K562 (cell line): ENCODE data around the gene APOLD1. TPM values are rescaled to one million over a fixed set of nuclear protein-coding genes. Genes with fewer than 3 reads are reported as not detected.

Experiments used
- ATAC-seq: fragments of 200-7000 bp; cut with Tn5 transposase; 3 replicates; pipeline ENCODE4 v1.9.1; 2020; ENCODE audit warnings: moderate library complexity
- BruUV-seq: library from RNA; stranded (reverse); fragments of 400-500 nt; replicated peaks from 2 replicates; lab custom pipeline; 2021; lab: Mats Ljungman, UMichigan
- CTCF ChIA-PET: fragments of 300-600 bp; formaldehyde crosslinking; extraction: SDS; loops from one replicate; lab custom pipeline; 2021; ENCODE audit warnings: low intra/inter-chr PET ratio; lab: Yijun Ruan, JAX
- POLR2A ChIA-PET: fragments of 300-600, 350-650 bp; sonication (Branson Sonifier 250); formaldehyde crosslinking; extraction: SDS; loops from one replicate; lab custom pipeline; 2021; ENCODE audit warnings: antibody characterized with exemption, inconsistent platforms; lab: Yijun Ruan, JAX
- DNase-seq, 4 experiments: peaks; one replicate each; pipeline versions ENCODE4 v3.0.0 to v3.0.0-alpha.2; 2011 to 2018; ENCODE audit warnings: low spot score in 3 of 4, mixed read lengths in 3 of 4; ENCODE audit errors: extremely low read depth in 1 of 4
- FAIRE-seq: peaks from 2 replicates; lab custom pipeline; 2011; peaks lifted over from hg19 to GRCh38; lab: Jason Lieb, UNC
- H2AFZ ChIP-seq: 2 replicates; pipeline ENCODE4 v1.6.0; 2011; ENCODE audit warnings: low read depth, low read length, control low read depth, inconsistent platforms
- H3K27ac ChIP-seq: fragments of 200-600 bp; 3 replicates; pipeline ENCODE4 v1.8.0; 2011; ENCODE audit warnings: low read depth, mild to moderate bottlenecking, control low read depth, inconsistent platforms, low read length, moderate library complexity, mixed read lengths; ENCODE audit errors: extremely low read depth
- H3K27me3 ChIP-seq, 2 experiments: fragments of 300-600 bp in 1 of 2; 2 replicates in 1 of 2; 3 replicates in 1 of 2; pipeline versions ENCODE4 v1.6.0 to v1.8.0; 2011; ENCODE audit warnings: inconsistent platforms in 2 of 2, low read length in 2 of 2, mild to moderate bottlenecking in 1 of 2, mixed read lengths in 1 of 2, moderate library complexity in 1 of 2; ENCODE audit not compliant: control insufficient read depth in 2 of 2, insufficient read depth in 2 of 2
- H3K36me3 ChIP-seq: fragments of 300-600 bp; 3 replicates; pipeline ENCODE4 v1.8.0; 2011; ENCODE audit warnings: mild to moderate bottlenecking, low read length, inconsistent platforms; ENCODE audit not compliant: control insufficient read depth, insufficient read depth
- H3K4me1 ChIP-seq, 2 experiments: fragments of 200-600 bp in 1 of 2; replicated peaks in 1 of 2; 2 replicates in 1 of 2; 3 replicates in 1 of 2; pipeline versions ENCODE4 v1.5.1 to v1.8.0; 2011; ENCODE audit warnings: inconsistent platforms in 2 of 2, low read length in 2 of 2, mild to moderate bottlenecking in 1 of 2, mixed read lengths in 1 of 2, moderate library complexity in 1 of 2; ENCODE audit not compliant: control insufficient read depth in 2 of 2, insufficient read depth in 2 of 2
- H3K4me2 ChIP-seq: 2 replicates; pipeline ENCODE4 v1.6.1; 2011; ENCODE audit warnings: low read length, control low read depth, inconsistent platforms, mixed read lengths; ENCODE audit not compliant: insufficient read depth
- H3K4me3 ChIP-seq: fragments of 200-600 bp; sonication (generic), shearing (Covaris generic); 2 replicates; pipeline ENCODE4 v1.5.1; 2016; ENCODE audit warnings: control low read depth, inconsistent platforms
- H3K79me2 ChIP-seq: fragments of 200-600 bp; 3 replicates; pipeline ENCODE4 v1.8.0; 2011; ENCODE audit warnings: low read length, inconsistent platforms; ENCODE audit not compliant: control insufficient read depth, insufficient read depth
- H3K9ac ChIP-seq, 2 experiments: 2 replicates each; pipeline versions ENCODE4 v1.6.0 to v1.6.1; 2011; ENCODE audit warnings: low read depth in 2 of 2, low read length in 2 of 2, control low read depth in 1 of 2, inconsistent platforms in 1 of 2, mild to moderate bottlenecking in 1 of 2, mixed read lengths in 1 of 2; ENCODE audit not compliant: insufficient read depth in 1 of 2
- H3K9me1 ChIP-seq: one replicate; pipeline ENCODE4 v1.6.0; 2011; ENCODE audit warnings: inconsistent platforms, mild to moderate bottlenecking, low read length, moderate library complexity; ENCODE audit not compliant: control insufficient read depth, insufficient read depth
- H3K9me3 ChIP-seq: replicated peaks from 2 replicates; pipeline ENCODE4 v1.5.1; 2011; ENCODE audit warnings: low read depth, low read length, inconsistent platforms; ENCODE audit not compliant: control insufficient read depth, insufficient read depth
- H4K20me1 ChIP-seq: replicated peaks from 2 replicates; pipeline ENCODE4 v1.6.1; 2011; ENCODE audit warnings: low read length, inconsistent platforms, mixed read lengths; ENCODE audit not compliant: control insufficient read depth, insufficient read depth
- ARHGAP35 ChIP-seq: fragments of 450-650 bp; IDR thresholded peaks from 2 replicates; pipeline ENCODE4 v1.6.1; 2018; ENCODE audit not compliant: partially characterized antibody
- KLF16 ChIP-seq: IDR thresholded peaks from 2 replicates; pipeline ENCODE4 v1.6.1; 2016; ENCODE audit warnings: antibody characterized with exemption
- ZNF280A ChIP-seq: fragments of 450-650 bp; IDR thresholded peaks from 2 replicates; pipeline ENCODE4 v1.6.1; 2018; ENCODE audit warnings: mild to moderate bottlenecking, low read depth; ENCODE audit not compliant: partially characterized antibody
- ZNF384 ChIP-seq: IDR thresholded peaks from 2 replicates; pipeline ENCODE4 v1.6.1; 2012; ENCODE audit warnings: low read depth, low read length, improper control_type of control experiment
- ZNF507 ChIP-seq: conservative IDR thresholded peaks from 2 replicates; pipeline ENCODE4 v1.6.1; 2017; ENCODE audit warnings: missing genetic modification characterization, missing compliant biosample characterization
- ZNF696 ChIP-seq: fragments of 250-450 bp; sonication (Bioruptor Pico); conservative IDR thresholded peaks from 2 replicates; pipeline ENCODE4 v1.4.0; 2020; ENCODE audit warnings: mild to moderate bottlenecking, moderate library complexity
- WGBS: fragments of 100-300 bp; shearing (Covaris generic); methylation state at CpG from one replicate; pipeline ENCODE4 v1.1.6; 2016; ENCODE audit warnings: low coverage, mixed read lengths; ENCODE audit not compliant: insufficient coverage; ENCODE audit errors: missing lambda C conversion rate; 5-methylcytosine and 5-hydroxymethylcytosine counted together
- in situ Hi-C: fragments of 300-500 bp; cut with MboI; formaldehyde crosslinking; loops from 4 replicates; pipeline ENCODE4 v1.15.0; 2018; ENCODE audit warnings: inconsistent platforms, mixed read lengths
- intact Hi-C: fragments of 100-400 bp; cut with micrococcal nuclease; formaldehyde crosslinking; loops from 2 replicates; pipeline ENCODE4 v1.14.2; 2022
- polyA plus RNA-seq, 8 experiments: library from polyadenylated mRNA; depleted of rRNA in 4 of 8; stranded (reverse) in 5 of 8; unstranded in 3 of 8; fragments of >200 nt; fragmentation: Nextera tagmentation in 2 of 8; fragmentation: Illumina TruSeq in 1 of 8; extraction: Ambion mirVana in 2 of 8; extraction: Trizol in 1 of 8; gene quantifications; 2 replicates each; pipeline versions ENCODE4 v1.2.1 to v1.2.3, GENCODE V29; 2011 to 2014; ENCODE audit warnings: inconsistent platforms in 1 of 8, missing spikeins in 1 of 8
- total RNA-seq, 7 experiments: library from RNA; depleted of rRNA in 6 of 7; stranded (reverse); fragments of >200 nt in 6 of 7; fragmentation: Illumina TruSeq in 2 of 7; extraction: Trizol in 2 of 7; gene quantifications; 2 replicates each; pipeline versions ENCODE4 v1.2.1 to v1.2.3, GENCODE V29; 2011 to 2021; ENCODE audit warnings: low replicate concordance in 1 of 7
- TF ChIP-seq, protein P1 (sequence below): sonication (generic); formaldehyde crosslinking; IDR thresholded peaks from 2 replicates; pipeline ENCODE4 v1.9.0; 2022; ENCODE audit warnings: mild to moderate bottlenecking, missing genetic modification reagents

APOLD1 gene
- total and polyA plus RNA-seq, 9 of the 15 experiments (the other 6 are each of a cell fraction or from before 2014, with no cell fraction given): 0.28 to 1.1 (median 0.61) TPM

DNA sequence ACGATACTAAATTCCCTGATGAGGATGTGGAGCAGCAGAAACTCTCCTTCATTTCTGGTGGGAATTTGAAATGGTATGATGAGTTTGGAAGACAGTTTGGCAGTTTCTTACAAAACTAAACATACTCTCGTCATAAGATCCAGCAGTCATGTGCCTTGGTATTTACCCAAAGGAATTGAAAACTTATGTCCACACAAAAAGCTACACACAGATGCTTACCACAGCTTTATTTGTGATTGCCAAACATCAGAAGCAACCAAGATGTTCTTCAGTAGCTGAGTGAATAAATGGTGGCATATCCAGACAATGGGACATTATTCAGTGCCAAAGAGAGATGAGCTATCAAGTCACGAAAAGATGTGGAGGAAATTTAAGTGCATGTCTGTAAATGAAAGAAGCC, 10.7 kb upstream of the APOLD1 start:
- Histone ChIP-seq H3K27ac (no peak overlapping the region), H4K20me1 (no peaks in the 10 kb centered on the region), H3K4me1 (peaks cover 0 to 6% of the 10 kb centered on the region in 2 experiments; a peak in 2 of 5 replicates), H3K9me3 (no peaks in the 10 kb centered on the region), H2AFZ (no peak overlapping the region), H3K9me1 (no peaks in the 10 kb centered on the region), H3K4me3 (no peak overlapping the region), H3K36me3 (no peaks in the 10 kb centered on the region), H3K9ac (no peak overlapping the region), H3K27me3 (no peaks in the 10 kb centered on the region), H3K79me2 (no peaks in the 10 kb centered on the region), H3K4me2 (no peak overlapping the region)
- in situ Hi-C loops: no loop called here
- WGBS: 16% methylated on average over 3 of the region's 3 CpGs
- TF ChIP-seq ZNF696 (no peak), ARHGAP35 (no peak), KLF16 (no peak), ZNF384 (no peak), ZNF507 (tag) (no peak), ZNF280A (no peak)
- TF ChIP-seq, protein P1, sequence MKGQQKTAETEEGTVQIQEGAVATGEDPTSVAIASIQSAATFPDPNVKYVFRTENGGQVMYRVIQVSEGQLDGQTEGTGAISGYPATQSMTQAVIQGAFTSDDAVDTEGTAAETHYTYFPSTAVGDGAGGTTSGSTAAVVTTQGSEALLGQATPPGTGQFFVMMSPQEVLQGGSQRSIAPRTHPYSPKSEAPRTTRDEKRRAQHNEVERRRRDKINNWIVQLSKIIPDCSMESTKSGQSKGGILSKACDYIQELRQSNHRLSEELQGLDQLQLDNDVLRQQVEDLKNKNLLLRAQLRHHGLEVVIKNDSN (CRISPR knock-in tag): no peak
- POLR2A ChIA-PET: interaction anchor here (0.7 kb wide), 1 partner anchor 13 kb away, joined by 3 read pairs; no protein-coding TSS in a partner anchor
- no peak for DNase-seq
- CTCF ChIA-PET: no interaction called here
- ATAC-seq: no peak
- no peak for FAIRE-seq
- BruUV-seq: no TSS peak
- intact Hi-C loops: no loop called here
